Frontal cortex (tissue), 4 donors: ENCODE results near the gene C10orf62. TPM values are rescaled to one million over a fixed set of nuclear protein-coding genes. Genes with fewer than 3 reads are reported as not detected.
"Not testable (repeated sequence)": the region's sequence is repeated elsewhere in the genome, so short reads cannot be mapped to it uniquely, and the experiment has no call there.

Experiments used
- DNase-seq, 2 donors: peaks; one replicate each; pipeline ENCODE4 v3.0.0; 2012; ENCODE audit warnings: low spot score in 2 of 2
- FAIRE-seq: peaks from 2 replicates; lab custom pipeline; 2012; peaks lifted over from hg19 to GRCh38; lab: Jason Lieb, UNC
- total RNA-seq: library from RNA; depleted of rRNA; stranded (reverse); fragments of >200 nt; gene quantifications from one replicate; pipeline ENCODE4 v1.2.3, GENCODE V29; 2014
- donor health status: control.
- donor health status: control.
- donor health status: control.

Gene C10orf62
- not detected for total RNA-seq

- FAIRE-seq (no peak), DNase-seq (no peak)
Observed at GRCh38 chr10:97589479-97589878, at the start of gene C10orf62. TSS of gene C10orf62 (plus strand) at chr10:97589721. CDS start at chr10:97589898, 177 bp downstream.

GRCh38 chr10:97540669-97541500 lies 48.6 kb upstream of the C10orf62 start:
- DNase-seq (no peak), FAIRE-seq (no peak)

- no peak for FAIRE-seq
- peak in 1 of 2 donors; percentile 56 for DNase-seq
Observed at GRCh38 chr10:97542169-97543024, 47.1 kb upstream of the C10orf62 start.

- DNase-seq (peak; percentile 68 to 87), FAIRE-seq (no peak)
Observed at GRCh38 chr10:97543025-97543546, 46.4 kb upstream of the C10orf62 start.

GRCh38 chr10:97546456-97547270 lies 42.9 kb upstream of the C10orf62 start:
- no peak for DNase-seq
- no peak for FAIRE-seq

- DNase-seq, result no peak
Observed at GRCh38 chr10:97547271-97547600, 42.3 kb upstream of the C10orf62 start.

GRCh38 chr10:97547962-97548361 lies 41.6 kb upstream of the C10orf62 start:
- DNase-seq (no peak), FAIRE-seq (no peak)

More at GRCh38 chr10:97547271-97547600, 42.3 kb upstream of the C10orf62 start:
- FAIRE-seq, result no peak

- DNase-seq (no peak), FAIRE-seq (no peak)
Observed at GRCh38 chr10:97548828-97549455, 40.6 kb upstream of the C10orf62 start.

GRCh38 chr10:97549587-97550322 lies 39.8 kb upstream of the C10orf62 start:
- FAIRE-seq, result no peak
- no peak for DNase-seq

- no peak for DNase-seq
- FAIRE-seq, result no peak
Observed at GRCh38 chr10:97550336-97551149, 39.0 kb upstream of the C10orf62 start.

- no peak for DNase-seq
- no peak for FAIRE-seq
Observed at GRCh38 chr10:97551271-97551670, 38.2 kb upstream of the C10orf62 start.

GRCh38 chr10:97553575-97554031 lies 35.9 kb upstream of the C10orf62 start:
- DNase-seq (peak in 1 of 2 donors; percentile 56), FAIRE-seq (no peak)

- DNase-seq, FAIRE-seq: not testable (repeated sequence)
Observed at GRCh38 chr10:97554336-97554735, 35.2 kb upstream of the C10orf62 start.

- DNase-seq, FAIRE-seq: not testable (repeated sequence)
Observed at GRCh38 chr10:97555541-97555940, 34.0 kb upstream of the C10orf62 start.

- DNase-seq, FAIRE-seq: not testable (repeated sequence)
Observed at GRCh38 chr10:97560731-97561381, 28.7 kb upstream of the C10orf62 start.

- FAIRE-seq, DNase-seq: not testable (repeated sequence)
Observed at GRCh38 chr10:97561386-97562077, 28.0 kb upstream of the C10orf62 start.
